Gastrocnemius medialis (tissue), 4 donors: Measurements from ENCODE around the gene ATP10A.

Experiments
- POLR2A ChIP-seq, 2 donors: fragments of 450-650 bp; IDR thresholded peaks; one replicate each; pipeline ENCODE4 v1.6.1; 2017; ENCODE audit warnings: antibody characterized with exemption in 2 of 2, mild to moderate bottlenecking in 2 of 2, moderate library complexity in 2 of 2
- TF ChIP-seq, protein P1 (sequence below), 5 experiments: fragments of 450-650 bp in 3 of 5; fragments of 200-600 bp in 2 of 5; sonication (generic) in 2 of 5; IDR thresholded peaks in 4 of 5; conservative IDR thresholded peaks in 1 of 5; 1 replicate in 4 of 5; 2 replicates in 1 of 5; pipeline ENCODE4 v1.5.1; 2016 to 2019; ENCODE audit warnings: antibody characterized with exemption in 5 of 5, mild to moderate bottlenecking in 3 of 5, moderate library complexity in 3 of 5

DNA sequence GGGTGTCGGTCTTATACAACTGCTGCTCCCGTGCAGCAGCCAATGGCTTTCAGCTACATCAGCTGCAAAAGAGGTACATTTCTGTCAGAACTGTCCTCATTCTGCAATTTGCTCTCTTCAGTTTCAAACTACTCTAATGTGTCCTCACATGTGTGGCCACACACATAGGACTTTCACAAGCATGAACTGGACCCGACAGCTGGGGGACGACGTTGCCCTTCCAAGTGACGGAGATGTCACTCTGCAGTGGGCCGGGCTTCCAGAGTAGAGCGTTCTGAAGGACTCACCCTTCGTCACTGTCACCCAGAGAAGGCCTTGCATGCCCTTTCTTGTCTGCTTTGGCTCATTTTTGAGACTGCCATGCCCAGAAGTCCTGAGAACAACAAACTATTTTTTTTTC lies 189.8 kb downstream of the ATP10A start:
- no peak for TF ChIP-seq POLR2A (IDR thresholded peaks at IDR 0.05)
- TF ChIP-seq, protein P1, sequence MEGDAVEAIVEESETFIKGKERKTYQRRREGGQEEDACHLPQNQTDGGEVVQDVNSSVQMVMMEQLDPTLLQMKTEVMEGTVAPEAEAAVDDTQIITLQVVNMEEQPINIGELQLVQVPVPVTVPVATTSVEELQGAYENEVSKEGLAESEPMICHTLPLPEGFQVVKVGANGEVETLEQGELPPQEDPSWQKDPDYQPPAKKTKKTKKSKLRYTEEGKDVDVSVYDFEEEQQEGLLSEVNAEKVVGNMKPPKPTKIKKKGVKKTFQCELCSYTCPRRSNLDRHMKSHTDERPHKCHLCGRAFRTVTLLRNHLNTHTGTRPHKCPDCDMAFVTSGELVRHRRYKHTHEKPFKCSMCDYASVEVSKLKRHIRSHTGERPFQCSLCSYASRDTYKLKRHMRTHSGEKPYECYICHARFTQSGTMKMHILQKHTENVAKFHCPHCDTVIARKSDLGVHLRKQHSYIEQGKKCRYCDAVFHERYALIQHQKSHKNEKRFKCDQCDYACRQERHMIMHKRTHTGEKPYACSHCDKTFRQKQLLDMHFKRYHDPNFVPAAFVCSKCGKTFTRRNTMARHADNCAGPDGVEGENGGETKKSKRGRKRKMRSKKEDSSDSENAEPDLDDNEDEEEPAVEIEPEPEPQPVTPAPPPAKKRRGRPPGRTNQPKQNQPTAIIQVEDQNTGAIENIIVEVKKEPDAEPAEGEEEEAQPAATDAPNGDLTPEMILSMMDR (IDR thresholded peaks at IDR 0.05 in 4 of 5, conservative IDR thresholded peaks at IDR 0.05 in 1 of 5) = no peak
